SU-DHL-6 (cell line): Measurements from ENCODE around the gene ASXL1.

Source experiments
- H2AFZ ChIP-seq: fragments of 200-600 bp; sonication (generic); 2 replicates; pipeline ENCODE4 v1.6.1; 2014; ENCODE audit warnings: low read depth, mild to moderate bottlenecking, moderate library complexity, mixed read lengths, antibody characterized with exemption, low read length; ENCODE audit not compliant: severe bottlenecking
- H3F3A ChIP-seq: fragments of 200-600 bp; shearing (Covaris generic); 2 replicates; pipeline ENCODE4 v1.6.0; 2016; ENCODE audit warnings: antibody characterized with exemption, mild to moderate bottlenecking; ENCODE audit not compliant: insufficient read depth
- H3K27ac ChIP-seq: fragments of 200-600 bp; sonication (generic); 2 replicates; pipeline ENCODE4 v1.5.1; 2016; ENCODE audit warnings: low read depth, mild to moderate bottlenecking, low read length, moderate library complexity, mixed read lengths
- H3K27me3 ChIP-seq: fragments of 200-600 bp; sonication (generic), shearing (Covaris generic); 2 replicates; pipeline ENCODE4 v1.6.0; 2014; ENCODE audit warnings: mild to moderate bottlenecking, low read length
- H3K36me3 ChIP-seq: fragments of 200-600 bp; sonication (generic); 2 replicates; pipeline ENCODE4 v1.6.1; 2014; ENCODE audit warnings: mild to moderate bottlenecking, low read length, mixed read lengths
- H3K4me2 ChIP-seq: fragments of 300-600, 200-600 bp; shearing (Covaris generic), sonication (generic); 2 replicates; pipeline ENCODE4 v1.6.0; 2014; ENCODE audit warnings: low read length, low read depth, mild to moderate bottlenecking; ENCODE audit not compliant: poor library complexity, severe bottlenecking
- H3K4me3 ChIP-seq: fragments of 200-600 bp; sonication (generic); 2 replicates; pipeline ENCODE4 v1.5.1; 2014; ENCODE audit warnings: antibody characterized with exemption, low read length, mild to moderate bottlenecking, mixed read lengths; ENCODE audit not compliant: insufficient read depth, poor library complexity, severe bottlenecking
- H3K79me2 ChIP-seq: fragments of 200-600 bp; sonication (generic); 2 replicates; pipeline ENCODE4 v1.6.1; 2014; ENCODE audit warnings: mild to moderate bottlenecking, low read length, moderate library complexity; ENCODE audit not compliant: insufficient read depth
- H3K9ac ChIP-seq: fragments of 200-600 bp; sonication (generic); 2 replicates; pipeline ENCODE4 v1.7.0; 2014; ENCODE audit warnings: mild to moderate bottlenecking, low read length
- H3K9me2 ChIP-seq: fragments of 200-600 bp; sonication (generic); replicated peaks from 2 replicates; pipeline ENCODE4 v1.6.1; 2014; ENCODE audit warnings: low read length; ENCODE audit not compliant: insufficient read depth
- H3K9me3 ChIP-seq: fragments of 200-600 bp; sonication (generic); 2 replicates; pipeline ENCODE4 v1.6.1; 2014; ENCODE audit warnings: low read length, mixed read lengths; ENCODE audit not compliant: insufficient read depth
- H4K20me1 ChIP-seq: fragments of 200-600 bp; sonication (generic); 2 replicates; pipeline ENCODE4 v1.6.1; 2014; ENCODE audit warnings: low read depth, mild to moderate bottlenecking, antibody characterized with exemption, low read length, moderate library complexity, mixed read lengths
- EZH2phosphoT487 ChIP-seq: fragments of 200-600 bp; sonication (generic), shearing (Covaris generic); conservative IDR thresholded peaks from 2 replicates; pipeline ENCODE4 v1.6.1; 2018; ENCODE audit warnings: mild to moderate bottlenecking, antibody characterized with exemption, low read length, moderate library complexity, mixed read lengths
- TF ChIP-seq, protein P1 (sequence below): fragments of 200-600 bp; sonication (generic); IDR thresholded peaks from one replicate; pipeline ENCODE4 v1.5.1; 2017; ENCODE audit warnings: antibody characterized with exemption, mild to moderate bottlenecking, low read length, moderate library complexity; ENCODE audit not compliant: insufficient read depth, poor library complexity, severe bottlenecking

The ASXL1 gene

DNA sequence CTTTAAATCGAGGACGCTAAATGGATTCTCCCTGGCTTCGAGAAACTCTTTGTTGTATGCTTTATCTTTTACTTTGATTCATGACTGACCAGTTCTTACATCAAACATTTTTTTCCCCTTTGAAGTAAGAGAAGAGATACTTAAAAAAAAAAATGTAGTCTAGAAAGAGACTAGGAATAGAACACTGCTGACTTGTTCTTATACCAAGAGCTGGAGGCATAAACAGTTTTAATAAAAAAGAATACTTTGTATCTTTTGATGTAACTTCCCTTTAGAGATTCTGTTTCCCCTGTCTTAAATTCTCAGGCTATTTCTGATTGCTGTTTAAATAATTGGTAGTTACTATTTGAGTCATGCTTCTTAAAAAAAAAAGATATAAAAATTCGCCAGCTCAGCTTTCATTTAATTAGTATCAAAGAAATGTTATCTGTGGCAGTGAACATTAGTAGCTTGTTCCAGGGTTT is 4.8 kb downstream of the ASXL1 start:
- peak overlapping the region; percentile 2; the same call in 1 of the 2 replicates for H3K27ac ChIP-seq
- TF ChIP-seq, protein P1, sequence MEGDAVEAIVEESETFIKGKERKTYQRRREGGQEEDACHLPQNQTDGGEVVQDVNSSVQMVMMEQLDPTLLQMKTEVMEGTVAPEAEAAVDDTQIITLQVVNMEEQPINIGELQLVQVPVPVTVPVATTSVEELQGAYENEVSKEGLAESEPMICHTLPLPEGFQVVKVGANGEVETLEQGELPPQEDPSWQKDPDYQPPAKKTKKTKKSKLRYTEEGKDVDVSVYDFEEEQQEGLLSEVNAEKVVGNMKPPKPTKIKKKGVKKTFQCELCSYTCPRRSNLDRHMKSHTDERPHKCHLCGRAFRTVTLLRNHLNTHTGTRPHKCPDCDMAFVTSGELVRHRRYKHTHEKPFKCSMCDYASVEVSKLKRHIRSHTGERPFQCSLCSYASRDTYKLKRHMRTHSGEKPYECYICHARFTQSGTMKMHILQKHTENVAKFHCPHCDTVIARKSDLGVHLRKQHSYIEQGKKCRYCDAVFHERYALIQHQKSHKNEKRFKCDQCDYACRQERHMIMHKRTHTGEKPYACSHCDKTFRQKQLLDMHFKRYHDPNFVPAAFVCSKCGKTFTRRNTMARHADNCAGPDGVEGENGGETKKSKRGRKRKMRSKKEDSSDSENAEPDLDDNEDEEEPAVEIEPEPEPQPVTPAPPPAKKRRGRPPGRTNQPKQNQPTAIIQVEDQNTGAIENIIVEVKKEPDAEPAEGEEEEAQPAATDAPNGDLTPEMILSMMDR = no peak
- no peak for TF ChIP-seq EZH2phosphoT487
- H3K27me3 ChIP-seq = no peaks in the 10 kb centered on the region
- H4K20me1 ChIP-seq = peaks cover 4% of the 10 kb centered on the region; the same call in 1 of the 2 replicates
- H3K9me3 ChIP-seq = no peaks in the 10 kb centered on the region
- no peak overlapping the region for H3K4me3 ChIP-seq
- peak overlapping the region; percentile 36 for H3K4me2 ChIP-seq
- peaks cover 47% of the 10 kb centered on the region for H3F3A ChIP-seq
- H3K36me3 ChIP-seq = peaks cover 4% of the 10 kb centered on the region; the same call in 1 of the 2 replicates
- H3K9me2 ChIP-seq = no peaks in the 10 kb centered on the region
- no peak overlapping the region; the same call in 1 of the 2 replicates for H3K9ac ChIP-seq
- peaks cover 93% of the 10 kb centered on the region for H3K79me2 ChIP-seq
- H2AFZ ChIP-seq = no peak overlapping the region

DNA sequence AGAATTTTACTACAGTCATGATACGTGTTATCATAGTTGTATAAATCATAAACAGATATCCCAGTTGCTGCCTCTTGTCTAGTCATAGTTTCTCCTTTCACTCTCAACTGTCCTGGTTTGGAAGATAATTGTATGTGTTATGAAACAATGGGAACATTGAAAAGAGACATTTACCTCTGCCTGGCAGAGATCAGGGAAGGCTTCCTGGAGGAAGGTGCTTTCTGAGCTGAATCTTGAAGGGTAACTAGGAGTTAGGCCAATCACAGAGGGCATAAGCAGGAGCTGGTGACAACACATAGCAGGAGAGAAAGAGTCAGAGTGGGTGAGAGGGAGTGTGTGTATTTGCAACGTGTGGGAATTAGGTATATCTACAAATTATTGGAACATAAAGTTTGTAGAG is 5.4 kb downstream of the ASXL1 start:
- H3K79me2 ChIP-seq = peaks cover 98% of the 10 kb centered on the region
- TF ChIP-seq, protein P1 = no peak
- no peak for TF ChIP-seq EZH2phosphoT487
- H3K9me3 ChIP-seq = no peaks in the 10 kb centered on the region
- no peak overlapping the region for H2AFZ ChIP-seq
- H3K27ac ChIP-seq = peak overlapping the region; percentile 2; the same call in 1 of the 2 replicates
- no peak overlapping the region for H3K4me3 ChIP-seq
- H3K36me3 ChIP-seq = peaks cover 4% of the 10 kb centered on the region; the same call in 1 of the 2 replicates
- H3K27me3 ChIP-seq = no peaks in the 10 kb centered on the region
- peaks cover 8% of the 10 kb centered on the region; the same call in 1 of the 2 replicates for H4K20me1 ChIP-seq
- H3F3A ChIP-seq = peaks cover 51% of the 10 kb centered on the region
- H3K9me2 ChIP-seq = no peaks in the 10 kb centered on the region
- H3K9ac ChIP-seq = no peak overlapping the region; the same call in 1 of the 2 replicates
- peak overlapping the region; percentile 36 for H3K4me2 ChIP-seq

DNA sequence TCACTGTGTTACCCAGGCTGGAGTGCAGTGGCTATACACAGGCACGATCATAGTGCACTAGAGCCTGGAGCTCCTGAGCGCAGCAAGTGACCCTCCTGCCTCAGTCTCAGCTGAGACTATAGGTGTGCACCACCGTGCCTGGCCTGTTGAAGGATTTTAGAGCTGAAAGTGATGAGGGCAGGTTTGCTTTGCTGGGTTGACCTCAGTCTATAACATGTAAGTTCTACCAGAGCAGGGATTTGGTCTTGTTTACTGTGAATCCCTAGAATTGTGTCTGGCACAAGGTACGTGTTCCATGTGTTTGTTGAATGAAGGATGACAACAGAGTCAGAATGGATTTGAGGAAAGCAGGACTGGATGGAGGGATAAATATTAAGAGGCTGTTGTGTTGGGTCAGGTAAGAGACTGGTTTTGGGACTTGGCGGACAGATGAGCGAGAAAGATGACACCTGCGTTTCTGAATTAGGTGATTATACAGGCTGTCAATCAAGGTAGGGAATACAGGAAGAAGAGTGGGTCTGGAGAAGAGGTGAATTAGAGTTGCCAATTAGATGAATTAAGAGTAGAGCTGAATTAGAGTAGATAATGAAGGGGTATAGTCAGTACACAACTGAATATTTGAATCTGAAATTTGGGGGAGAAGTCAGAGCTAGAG is 6.5 kb downstream of the ASXL1 start:
- H3K27ac ChIP-seq = peak overlapping the region; percentile 24; the same call in 1 of the 2 replicates
- H4K20me1 ChIP-seq = peaks cover 8% of the 10 kb centered on the region; the same call in 1 of the 2 replicates
- H3K9me3 ChIP-seq = no peaks in the 10 kb centered on the region
- peaks cover 99% of the 10 kb centered on the region for H3K79me2 ChIP-seq
- H3K27me3 ChIP-seq = no peaks in the 10 kb centered on the region
- no peak for TF ChIP-seq EZH2phosphoT487
- TF ChIP-seq, protein P1 = no peak
- H3F3A ChIP-seq = peaks cover 47% of the 10 kb centered on the region
- H3K9ac ChIP-seq = no peak overlapping the region
- H3K4me2 ChIP-seq = peak overlapping the region; percentile 6
- H3K4me3 ChIP-seq = no peak overlapping the region
- H3K36me3 ChIP-seq = peaks cover 4% of the 10 kb centered on the region; the same call in 1 of the 2 replicates
- H2AFZ ChIP-seq = no peak overlapping the region
- no peaks in the 10 kb centered on the region for H3K9me2 ChIP-seq
